ENCODE results near the gene ARHGAP18. TPM values are rescaled to one million over a fixed set of nuclear protein-coding genes. Genes with fewer than 3 reads are reported as not detected.

Gene ARHGAP18
- total RNA-seq, 2 donors from 2014 or later: 12.1 to 12.4 TPM

GRCh38 chr6:129608886-129609537 is 101.0 kb downstream of the ARHGAP18 start:
- DNase-seq (no peak), ATAC-seq (no peak)
- intact Hi-C loops (cut with DNase I): no loop called here

- ATAC-seq (peak in 1 of 2 donors; percentile 31), DNase-seq (no peak)
- intact Hi-C loops (cut with DNase I): no loop called here
Observed at GRCh38 chr6:129607581-129608186, 102.3 kb downstream of the ARHGAP18 start.

GRCh38 chr6:129606664-129607063 is 103.3 kb downstream of the ARHGAP18 start:
- no peak for ATAC-seq
- DNase-seq: no peak
- intact Hi-C loops (cut with DNase I): no loop called here

- no peak for DNase-seq
- intact Hi-C loops (cut with DNase I): no loop called here
- no peak for ATAC-seq
Observed at GRCh38 chr6:129605967-129606366, 104.0 kb downstream of the ARHGAP18 start.

GRCh38 chr6:129605095-129605494 is 104.9 kb downstream of the ARHGAP18 start:
- no peak for DNase-seq
- intact Hi-C loops (cut with DNase I): no loop called here

GRCh38 chr6:129604321-129604720 is 105.7 kb downstream of the ARHGAP18 start:
- intact Hi-C loops (cut with DNase I): loop anchor here in 1 of 2 donors (5.0 kb wide), 1 partner anchor 128 kb away; no protein-coding TSS in a partner anchor
- no peak for ATAC-seq

More at GRCh38 chr6:129605095-129605494, 104.9 kb downstream of the ARHGAP18 start:
- ATAC-seq: no peak

GRCh38 chr6:129603741-129604140 is 106.2 kb downstream of the ARHGAP18 start:
- intact Hi-C loops (cut with DNase I): loop anchor here in 1 of 2 donors (5.0 kb wide), 1 partner anchor 129 kb away; no protein-coding TSS in a partner anchor
- no peak for ATAC-seq
- DNase-seq: no peak

More at GRCh38 chr6:129604321-129604720, 105.7 kb downstream of the ARHGAP18 start:
- no peak for DNase-seq

- intact Hi-C loops (cut with DNase I): loop anchor here in 1 of 2 donors (5.0 kb wide), 1 partner anchor 131 kb away; no protein-coding TSS in a partner anchor
- no peak for ATAC-seq
- DNase-seq: no peak
Observed at GRCh38 chr6:129601323-129601722, 108.7 kb downstream of the ARHGAP18 start.

- DNase-seq (no peak), ATAC-seq (no peak)
- intact Hi-C loops (cut with DNase I): loop anchor here in 1 of 2 donors (2.0 to 5.0 kb wide), 3 partner anchors 131 to 423 kb away; no protein-coding TSS in a partner anchor
Observed at GRCh38 chr6:129599467-129599866, 110.5 kb downstream of the ARHGAP18 start.

GRCh38 chr6:129598244-129599187 is 111.5 kb downstream of the ARHGAP18 start:
- peak; percentile 71 to 79 for ATAC-seq
- no peak for DNase-seq
- intact Hi-C loops (cut with DNase I): loop anchor here in 1 of 2 donors (2.0 to 5.0 kb wide), 3 partner anchors 132 to 424 kb away; no protein-coding TSS in a partner anchor

GRCh38 chr6:129597023-129597713 is 112.8 kb downstream of the ARHGAP18 start:
- intact Hi-C loops (cut with DNase I): loop anchor here in 1 of 2 donors (5.0 kb wide), 2 partner anchors 340 to 425 kb away; no protein-coding TSS in a partner anchor
- no peak for DNase-seq
- no peak for ATAC-seq

- intact Hi-C loops (cut with DNase I): loop anchor here in 1 of 2 donors (5.0 kb wide), 2 partner anchors 341 to 426 kb away; no protein-coding TSS in a partner anchor
- no peak for DNase-seq
- no peak for ATAC-seq
Observed at GRCh38 chr6:129596522-129596921, 113.5 kb downstream of the ARHGAP18 start.

- intact Hi-C loops (cut with DNase I): no loop called here
- no peak for ATAC-seq
- no peak for DNase-seq
Observed at GRCh38 chr6:129593233-129593564, 116.8 kb downstream of the ARHGAP18 start.

GRCh38 chr6:129592516-129593232 is 117.3 kb downstream of the ARHGAP18 start:
- ATAC-seq: no peak
- intact Hi-C loops (cut with DNase I): no loop called here

GRCh38 chr6:129590408-129591022 is 119.5 kb downstream of the ARHGAP18 start:
- intact Hi-C loops (cut with DNase I): no loop called here
- no peak for ATAC-seq
- DNase-seq: no peak

More at GRCh38 chr6:129592516-129593232, 117.3 kb downstream of the ARHGAP18 start:
- no peak for DNase-seq

- intact Hi-C loops (cut with DNase I): no loop called here
- no peak for ATAC-seq
- no peak for DNase-seq
Observed at GRCh38 chr6:129586815-129587214, 123.2 kb downstream of the ARHGAP18 start.

- DNase-seq: no peak
- no peak for ATAC-seq
- intact Hi-C loops (cut with DNase I): no loop called here
Observed at GRCh38 chr6:129583866-129584265, 126.1 kb downstream of the ARHGAP18 start.
